Activated T-cell treated with anti-CD3 and anti-CD28 coated beads for 4 hours (primary cell): ENCODE measurements around the gene H3-3A.

ENCODE experiments used
- DNase-seq: peaks from one replicate; pipeline ENCODE4 v3.0.0-alpha.2; 2020

Gene H3-3A

DNA sequence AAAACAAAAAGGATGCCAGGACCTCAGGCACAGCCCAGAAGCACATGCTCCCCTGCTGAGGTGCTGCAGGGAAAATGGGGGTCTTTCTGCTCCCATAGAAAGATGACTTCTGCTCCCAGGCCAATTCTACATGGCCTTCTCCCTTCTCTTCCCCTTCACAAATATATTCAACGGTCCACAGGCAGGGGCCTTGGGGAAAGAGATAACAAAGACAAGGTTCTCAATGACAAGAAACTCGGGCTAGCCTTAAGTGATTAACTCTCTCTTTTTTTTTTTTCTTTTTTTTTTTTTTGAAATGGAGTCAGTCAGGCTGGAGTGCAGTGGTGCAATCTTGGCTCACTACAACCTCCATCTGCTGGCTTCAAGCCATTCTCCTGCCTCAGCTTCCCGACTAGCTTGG is 54.2 kb downstream of the H3-3A start:
- no peak for DNase-seq

DNA sequence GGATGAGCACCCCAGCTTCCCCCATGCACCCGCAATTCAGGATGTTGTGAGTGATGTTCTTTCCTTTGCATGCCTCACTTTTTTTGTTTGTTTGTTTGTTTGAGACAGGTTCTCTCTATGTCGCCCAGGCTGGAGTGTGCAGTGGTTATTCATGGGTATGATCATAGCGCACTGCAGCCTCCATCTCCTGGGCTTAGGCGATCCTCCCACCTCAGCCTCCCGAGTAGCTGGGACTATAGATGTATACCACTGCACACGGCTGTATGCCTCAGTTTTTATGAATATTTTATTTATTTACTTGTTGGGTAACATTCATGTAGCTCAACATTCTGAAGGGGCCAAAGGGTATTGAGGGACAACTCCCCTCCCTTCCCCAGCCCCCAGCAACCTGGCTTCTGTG is 54.8 kb downstream of the H3-3A start:
- no peak for DNase-seq

DNA sequence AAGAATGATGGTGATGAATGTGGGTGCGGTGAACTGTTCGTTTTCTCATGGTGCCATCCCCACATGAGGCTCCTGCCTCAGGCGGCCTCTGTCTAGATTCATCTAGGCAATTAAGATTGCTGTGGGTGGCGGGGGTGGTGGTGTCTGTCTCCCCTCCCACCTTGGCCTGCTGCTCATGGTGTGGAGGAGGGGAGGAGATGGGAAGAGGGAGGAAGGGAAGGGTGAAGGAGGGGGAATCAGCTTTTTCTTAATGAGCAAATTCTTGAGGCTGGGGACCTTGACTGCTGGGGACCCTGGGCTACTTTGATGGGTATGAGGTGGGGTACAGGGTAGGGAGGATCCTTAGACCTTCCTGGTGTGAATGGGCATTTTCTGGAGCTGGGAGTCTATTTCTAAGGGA is 55.8 kb downstream of the H3-3A start:
- DNase-seq = no peak

DNA sequence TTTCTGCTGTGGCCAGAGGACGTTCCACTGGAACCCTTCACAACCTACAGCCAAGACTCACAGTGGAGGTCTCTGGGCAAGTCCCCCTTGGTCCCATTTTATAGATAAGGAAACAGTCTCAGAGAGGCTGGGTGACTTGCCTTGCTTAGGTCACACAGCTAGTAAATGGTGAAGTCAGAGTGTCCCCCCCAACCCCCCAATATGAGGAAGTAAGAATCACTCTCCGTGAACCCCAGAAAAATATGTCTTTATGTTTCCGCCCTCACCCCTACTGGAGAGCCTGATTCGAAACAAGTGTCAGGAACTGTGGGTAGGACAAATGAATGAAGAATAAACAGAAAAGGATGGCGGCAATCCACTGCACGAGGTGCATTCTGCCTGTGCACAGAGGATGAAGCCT is 56.7 kb downstream of the H3-3A start:
- no peak for DNase-seq

DNA sequence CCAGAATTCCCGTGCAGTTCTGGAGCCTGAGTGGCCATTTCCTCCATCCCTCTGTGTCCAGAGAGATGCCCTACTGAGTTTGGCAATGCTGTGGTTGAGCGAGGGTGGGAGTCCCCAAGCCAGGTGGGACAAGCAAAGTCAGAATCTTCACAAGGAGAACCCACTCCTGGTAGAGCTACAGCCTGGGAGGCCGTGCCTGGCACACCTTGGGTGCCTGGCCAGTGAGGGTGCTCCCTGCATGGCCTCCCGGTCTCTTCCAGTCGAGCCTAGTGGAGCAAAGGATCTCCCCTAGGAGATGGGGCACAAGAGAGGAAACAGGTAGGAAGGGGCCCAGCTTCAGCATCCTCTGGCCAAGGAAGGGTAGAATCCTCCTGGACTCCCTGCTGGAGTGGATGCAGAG is 57.9 kb downstream of the H3-3A start:
- DNase-seq = no peak

DNA sequence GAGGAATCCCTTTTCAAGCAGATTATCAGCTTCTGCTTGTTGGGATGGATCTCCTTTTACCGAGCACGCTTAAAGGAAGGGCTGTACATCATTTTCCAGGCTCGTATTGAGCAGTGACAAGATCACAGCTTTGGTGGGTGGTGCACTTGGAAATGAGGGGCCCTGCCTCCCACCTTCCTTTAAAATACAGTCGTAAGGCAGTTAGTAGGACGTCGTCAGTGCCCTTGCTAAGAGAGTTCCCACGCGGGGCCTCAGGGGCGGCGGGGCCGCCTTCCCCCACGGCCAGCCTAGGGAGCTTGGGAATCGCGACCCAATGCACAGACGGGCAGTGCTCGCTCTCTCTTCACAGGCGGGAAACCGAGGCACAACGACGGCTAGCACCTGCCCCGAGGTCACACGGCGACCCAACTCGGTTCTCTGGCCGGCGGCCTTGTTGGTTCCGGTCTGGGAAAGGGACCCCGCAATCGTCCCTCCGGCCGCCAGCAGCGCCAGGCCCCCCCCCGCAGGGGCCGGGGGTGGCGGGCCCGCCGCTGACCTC is 58.6 kb downstream of the H3-3A start:
- DNase-seq = no peak
